ENCODE data around the gene RARB.

RARB gene

GRCh38 chr3:25586553-25586952 is 158.5 kb downstream of the RARB start:
- TF ChIP-seq CREB5 (CRISPR knock-in tag; IDR thresholded peaks at IDR 0.05; ENCODE audit: low read depth): no peak
- no peak for TF ChIP-seq ZNF70 (CRISPR knock-in tag; IDR thresholded peaks at IDR 0.05)
- no peak for TF ChIP-seq OSR1 (CRISPR knock-in tag; IDR thresholded peaks at IDR 0.05)
- ATAC-seq: no peak

GRCh38 chr3:25587094-25587493 is 159.0 kb downstream of the RARB start:
- ATAC-seq: no peak
- TF ChIP-seq ZNF8 (CRISPR knock-in tag; IDR thresholded peaks at IDR 0.05) (no peak), BACH2 (CRISPR knock-in tag; IDR thresholded peaks at IDR 0.05; ENCODE audit: borderline replicate concordance) (no peak), ARNTL (CRISPR knock-in tag; IDR thresholded peaks at IDR 0.05; ENCODE audit: borderline replicate concordance, low read depth) (no peak), SNAI2 (CRISPR knock-in tag; IDR thresholded peaks at IDR 0.05) (no peak), POU6F1 (CRISPR knock-in tag; IDR thresholded peaks at IDR 0.05; ENCODE audit: borderline replicate concordance, low read depth) (no peak), TSHZ2 (CRISPR knock-in tag; IDR thresholded peaks at IDR 0.05) (no peak), ZC3H10 (CRISPR knock-in tag; IDR thresholded peaks at IDR 0.05) (no peak), ZFP3 (CRISPR knock-in tag; IDR thresholded peaks at IDR 0.05) (no peak), PPARA (CRISPR knock-in tag; IDR thresholded peaks at IDR 0.05; ENCODE audit: borderline replicate concordance) (no peak), ZNF70 (CRISPR knock-in tag; IDR thresholded peaks at IDR 0.05) (no peak), ISL1 (CRISPR knock-in tag; IDR thresholded peaks at IDR 0.05) (no peak), ZFP30 (CRISPR knock-in tag; IDR thresholded peaks at IDR 0.05) (no peak), TOX (CRISPR knock-in tag; IDR thresholded peaks at IDR 0.05; ENCODE audit: borderline replicate concordance) (no peak), CREB5 (CRISPR knock-in tag; IDR thresholded peaks at IDR 0.05; ENCODE audit: low read depth) (no peak), ZNF565 (CRISPR knock-in tag; conservative IDR thresholded peaks at IDR 0.05; ENCODE audit: low read depth) (no peak), CSDC2 (CRISPR knock-in tag; IDR thresholded peaks at IDR 0.05) (no peak), CSRNP3 (CRISPR knock-in tag; IDR thresholded peaks at IDR 0.05) (no peak), GLIS3 (CRISPR knock-in tag; IDR thresholded peaks at IDR 0.05) (no peak)

- TF ChIP-seq CSRNP3 (CRISPR knock-in tag; IDR thresholded peaks at IDR 0.05) (no peak), OSR1 (CRISPR knock-in tag; IDR thresholded peaks at IDR 0.05) (no peak), ESRRG (CRISPR knock-in tag; IDR thresholded peaks at IDR 0.05) (no peak), ZFP3 (CRISPR knock-in tag; IDR thresholded peaks at IDR 0.05) (no peak), GLIS3 (CRISPR knock-in tag; IDR thresholded peaks at IDR 0.05) (no peak), ZC3H10 (CRISPR knock-in tag; IDR thresholded peaks at IDR 0.05) (no peak), BACH2 (CRISPR knock-in tag; IDR thresholded peaks at IDR 0.05; ENCODE audit: borderline replicate concordance) (no peak), ARNTL (CRISPR knock-in tag; IDR thresholded peaks at IDR 0.05; ENCODE audit: borderline replicate concordance, low read depth) (no peak), TOX (CRISPR knock-in tag; IDR thresholded peaks at IDR 0.05; ENCODE audit: borderline replicate concordance) (no peak), SNAI2 (CRISPR knock-in tag; IDR thresholded peaks at IDR 0.05) (no peak), ZNF70 (CRISPR knock-in tag; IDR thresholded peaks at IDR 0.05) (no peak), ZNF8 (CRISPR knock-in tag; IDR thresholded peaks at IDR 0.05) (no peak), PATZ1 (CRISPR knock-in tag; IDR thresholded peaks at IDR 0.05; ENCODE audit: borderline replicate concordance) (no peak)
- no peak for ATAC-seq
These were observed 159.5 kb downstream of the RARB start for GRCh38 chr3:25587526-25587925.

All from SK-N-SH treated with all-trans-retinoic acid at 6 μM for 48 hours (cell line).